Stimulated activated CD8-positive, alpha-beta memory T cell treated with anti-CD3 and anti-CD28 coated beads, Interleukin-2, amount 100 ng/mL, for 48 hours (primary cell): ENCODE data around the gene GAST.

ENCODE experiments used
- DNase-seq, 2 donors: peaks; one replicate each; pipeline ENCODE4 v3.0.0-alpha.2; 2020; ENCODE audit warnings: low read depth in 2 of 2

GAST gene

DNA sequence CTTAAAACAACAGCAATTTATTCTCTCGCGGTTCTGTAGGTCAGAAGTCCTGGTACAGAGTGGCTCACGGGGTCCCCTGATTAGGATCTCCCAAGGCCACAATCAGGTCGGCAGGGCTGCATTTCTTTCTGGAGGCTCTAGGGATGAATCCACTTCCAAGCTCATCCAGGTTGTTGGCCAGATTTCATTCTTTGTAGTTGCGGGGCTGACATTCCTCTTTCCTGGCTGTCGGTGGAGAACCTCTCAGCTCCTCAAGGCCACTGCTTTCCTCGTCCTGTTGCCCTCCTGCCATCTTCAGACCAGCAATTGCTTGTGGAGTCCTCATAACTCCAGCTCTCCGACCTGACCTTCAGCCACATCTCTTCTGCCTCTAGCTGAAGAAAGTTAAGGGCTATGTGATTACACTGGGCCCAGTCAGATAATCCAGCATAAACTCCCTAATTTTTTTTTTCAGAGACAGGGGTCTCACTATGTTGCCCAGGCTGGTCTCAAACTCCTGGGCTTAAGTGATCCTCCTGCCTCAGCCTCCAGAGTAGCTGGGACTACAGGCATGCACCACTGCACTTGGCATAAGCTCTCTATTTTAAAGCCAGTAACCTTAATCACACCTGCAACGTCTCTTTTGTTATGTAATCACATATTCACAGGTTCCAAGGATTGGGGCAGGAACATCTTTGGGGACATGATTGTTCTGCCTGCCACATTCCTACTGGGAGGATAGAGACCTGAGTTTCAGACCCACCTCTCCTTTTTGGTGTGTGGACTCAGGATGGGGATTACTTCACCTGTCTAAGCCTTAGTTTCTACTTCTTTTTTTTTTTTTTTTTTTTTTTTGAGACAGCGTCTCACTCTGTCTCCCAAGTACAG is 4.1 kb upstream of the GAST start:
- DNase-seq: no peak

DNA sequence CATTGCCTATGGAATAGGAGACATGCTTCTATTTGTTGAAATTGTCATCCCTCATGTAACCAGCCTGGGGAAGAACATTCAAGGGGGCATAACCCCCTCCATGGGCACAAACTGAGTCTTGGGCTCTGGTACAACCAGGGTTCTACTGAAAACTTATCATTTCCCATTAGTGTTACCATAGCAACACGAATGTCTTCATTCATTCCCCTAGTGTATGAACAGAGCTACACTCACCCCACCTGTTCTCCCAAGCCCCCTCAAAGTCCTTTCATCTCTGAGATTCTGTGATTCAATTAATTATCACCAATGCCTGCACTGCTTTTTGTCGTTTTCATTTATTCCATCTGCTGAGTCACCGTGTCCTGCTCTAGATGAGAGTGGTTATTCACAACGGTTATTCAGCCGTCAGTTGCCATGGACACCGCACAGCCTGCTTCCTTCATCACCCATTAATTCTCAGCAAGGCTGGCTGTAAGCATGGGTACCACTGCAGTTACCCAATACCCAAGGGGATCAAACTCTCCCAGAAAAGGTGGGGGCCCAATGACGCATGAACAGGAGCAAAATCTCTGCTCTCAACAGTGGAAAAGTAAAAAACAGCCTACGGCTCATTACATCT is 1.6 kb upstream of the GAST start:
- no peak for DNase-seq

DNA sequence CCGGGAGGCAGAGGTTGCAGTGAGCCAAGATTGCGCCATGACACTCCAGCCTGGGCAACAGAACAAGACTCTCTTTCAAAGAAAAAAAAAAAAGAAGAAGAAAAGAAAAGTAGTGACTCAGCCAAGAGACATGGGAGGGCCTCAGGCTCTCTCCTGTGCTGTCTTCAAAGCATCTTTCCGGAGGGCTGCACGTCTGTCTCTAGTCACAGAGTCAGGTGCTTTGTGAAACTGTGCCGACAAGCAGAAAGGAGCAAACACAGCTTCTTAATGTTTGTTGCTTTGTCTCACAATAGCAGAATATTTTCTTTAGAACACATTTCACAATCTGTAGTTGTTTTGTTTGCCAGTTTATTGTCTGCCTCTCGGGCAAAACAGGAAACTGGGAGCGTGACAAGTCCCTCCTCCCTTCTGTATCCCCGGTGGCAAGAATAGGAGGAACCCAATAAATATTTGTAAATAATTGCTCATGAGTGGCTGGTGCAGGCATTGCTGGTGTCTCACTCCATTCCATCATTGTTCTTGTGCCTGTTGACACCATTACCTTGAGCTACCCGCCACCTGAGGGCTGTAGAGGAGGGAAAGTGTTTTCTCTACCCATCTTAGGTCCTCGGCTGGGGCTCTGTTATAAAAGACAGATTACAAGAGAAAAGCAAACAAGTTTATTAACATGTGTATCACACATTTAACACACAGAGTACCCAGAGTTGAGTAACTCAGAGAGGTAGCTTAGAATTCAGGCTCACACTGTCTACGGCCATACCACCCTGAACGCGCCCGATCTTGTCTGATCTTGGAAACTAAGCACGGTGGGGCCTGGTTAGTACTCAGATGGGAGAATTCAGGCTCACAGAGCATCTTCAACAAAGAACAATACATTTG is 5.5 kb downstream of the GAST start:
- DNase-seq: no peak

DNA sequence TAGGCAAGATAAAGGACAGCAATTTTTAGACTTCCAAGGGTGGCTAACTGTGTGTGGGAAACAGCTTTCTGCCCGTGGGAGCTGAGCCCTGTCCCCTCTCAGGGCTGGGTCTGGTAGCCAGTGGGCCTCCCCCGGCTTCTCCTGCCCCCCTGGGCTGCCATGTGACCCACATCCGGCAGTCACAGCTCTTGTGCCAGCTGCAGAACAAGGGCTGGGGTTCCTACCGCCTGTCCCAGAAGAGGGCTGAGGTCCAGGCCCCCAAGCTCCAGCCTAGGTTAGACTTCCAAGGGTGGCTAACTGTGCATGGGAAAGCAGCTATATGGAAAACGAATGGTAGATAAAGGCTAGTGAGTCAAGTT is 6.1 kb downstream of the GAST start:
- DNase-seq: no peak

DNA sequence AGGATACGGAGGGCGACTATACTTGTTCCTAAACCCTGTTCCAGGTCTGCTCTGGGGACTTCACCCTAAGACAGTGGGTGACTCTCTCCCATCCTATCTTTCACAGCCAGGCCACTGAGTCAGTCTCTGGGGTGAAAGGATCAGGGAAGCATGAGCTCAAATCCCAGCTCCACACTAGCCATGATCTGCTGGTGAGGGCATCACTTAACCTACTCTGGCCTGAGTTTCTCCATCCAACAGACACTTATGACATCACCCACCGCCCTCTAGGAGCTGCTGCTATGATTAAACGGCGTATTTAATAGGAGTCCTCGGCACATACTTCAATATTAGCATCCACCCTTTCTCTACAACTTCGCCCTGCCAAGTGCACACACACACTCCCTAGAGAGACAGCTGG is 10.1 kb downstream of the GAST start:
- no peak for DNase-seq

DNA sequence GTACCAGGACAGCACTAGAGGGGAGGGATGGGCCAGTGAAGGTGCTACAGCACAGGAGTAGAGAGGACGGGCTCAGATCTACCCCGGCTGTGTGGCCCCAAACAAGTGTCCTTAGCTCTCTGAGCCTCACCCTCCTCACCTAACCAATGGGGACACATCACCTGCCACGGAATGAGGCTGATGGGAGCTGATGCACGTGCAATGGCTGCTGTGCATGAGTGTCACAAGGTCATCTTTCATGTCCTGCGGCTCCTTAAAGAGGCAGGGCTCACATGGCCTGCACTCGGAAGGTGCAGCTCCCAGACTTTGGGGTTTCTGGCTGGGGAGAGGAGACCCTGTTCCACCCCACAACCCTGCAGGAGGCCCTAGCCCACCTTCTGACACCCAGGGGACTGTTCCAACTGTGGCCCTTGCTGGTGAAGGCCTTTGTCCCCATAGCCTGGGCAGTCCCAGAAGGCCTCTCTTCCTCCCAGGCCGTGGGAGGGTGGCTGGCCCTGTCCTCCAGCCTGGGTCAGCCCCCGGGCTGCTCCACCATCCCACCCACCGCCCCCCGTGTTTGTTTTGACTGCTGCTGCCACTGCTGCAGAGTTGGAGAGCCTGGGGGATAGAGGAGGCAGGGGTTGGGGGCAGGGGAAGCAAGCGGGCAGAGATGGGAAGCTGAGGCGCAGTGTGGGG is 11.8 kb downstream of the GAST start:
- no peak for DNase-seq

DNA sequence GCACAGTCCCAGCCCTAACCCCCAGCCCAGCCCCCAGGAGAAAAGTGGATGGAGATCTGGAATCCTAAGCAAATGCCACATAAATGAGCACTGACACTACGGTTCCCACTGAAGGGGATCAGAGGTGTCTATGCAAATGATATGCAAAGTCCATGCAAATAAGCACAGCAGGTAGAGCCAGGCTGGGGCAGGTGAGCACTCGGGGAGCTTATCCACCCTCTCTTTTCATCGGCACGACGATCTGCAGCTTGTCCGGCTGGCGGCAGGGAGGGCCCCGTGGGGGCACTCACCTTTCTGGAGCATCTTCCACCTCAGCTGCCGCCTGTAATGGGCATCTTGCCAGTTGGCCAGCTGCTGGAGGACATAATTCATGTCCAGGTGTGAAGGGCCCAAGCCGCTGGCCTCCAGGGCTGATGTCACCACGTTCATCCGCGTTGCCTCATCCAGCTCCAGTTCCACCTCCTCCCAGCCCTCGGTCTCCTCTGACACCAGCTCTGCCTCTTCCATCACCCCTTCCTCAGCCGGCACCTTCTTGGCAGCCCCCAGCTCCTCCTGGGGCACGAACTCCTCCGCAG is 12.4 kb downstream of the GAST start:
- DNase-seq: no peak

DNA sequence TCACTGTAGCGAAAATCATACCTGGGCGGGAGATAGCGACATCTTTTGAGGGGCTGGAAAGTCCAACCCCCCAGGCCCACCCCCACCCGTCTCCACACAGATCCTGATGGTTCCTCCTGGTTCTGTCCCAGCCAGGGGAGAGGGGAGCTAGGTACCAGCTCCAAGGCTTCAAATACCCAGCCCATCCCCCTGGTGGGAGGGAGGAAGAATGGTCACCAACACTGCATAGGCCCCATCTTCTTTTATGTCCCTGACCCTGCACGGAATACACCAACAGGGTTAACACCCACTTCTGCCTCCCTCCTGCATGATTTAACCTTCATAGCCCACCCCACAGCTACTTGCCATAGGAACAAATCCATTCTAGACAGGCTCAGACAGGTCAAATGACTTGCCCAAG is 13.0 kb downstream of the GAST start:
- DNase-seq: no peak

DNA sequence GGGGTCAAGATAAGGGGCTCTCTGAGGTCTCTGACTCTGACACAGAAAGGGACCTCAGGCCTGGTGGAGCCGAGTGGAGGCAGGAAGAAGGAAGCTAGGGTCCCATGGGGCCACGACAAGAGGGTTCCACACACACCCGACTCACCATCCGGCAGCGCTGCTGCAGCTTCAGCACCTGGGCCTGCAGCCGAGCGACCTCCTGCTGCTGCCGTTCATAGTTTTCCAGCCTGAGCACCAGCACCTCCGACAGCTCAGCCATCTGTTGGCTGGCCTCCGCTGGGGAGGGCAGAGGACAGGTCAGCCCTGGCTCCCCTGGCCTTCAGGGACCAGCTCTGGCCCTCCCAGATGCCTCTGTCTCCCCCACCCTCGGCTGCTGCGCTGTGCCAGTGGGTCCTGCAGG is 15.9 kb downstream of the GAST start:
- DNase-seq: no peak

DNA sequence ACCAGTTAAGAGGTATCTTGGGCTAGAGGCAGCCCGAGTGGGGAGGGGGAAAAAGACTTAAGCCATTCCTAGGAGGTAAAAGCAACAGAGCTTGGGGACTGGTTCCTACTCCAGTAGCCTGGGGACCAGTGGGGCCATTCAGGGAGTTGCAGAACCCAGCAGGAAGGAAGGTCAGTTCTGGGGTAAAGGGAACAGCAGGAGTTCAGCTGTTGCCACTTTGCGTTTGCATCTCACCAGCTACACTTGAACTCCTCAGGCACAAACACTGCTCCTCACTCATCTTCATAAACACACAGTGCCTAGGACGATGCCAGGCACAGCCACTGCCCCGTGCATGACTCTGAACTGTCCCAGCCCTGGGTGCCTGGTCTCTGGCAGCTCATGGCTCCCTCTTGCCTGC is 18.3 kb downstream of the GAST start:
- no peak for DNase-seq

DNA sequence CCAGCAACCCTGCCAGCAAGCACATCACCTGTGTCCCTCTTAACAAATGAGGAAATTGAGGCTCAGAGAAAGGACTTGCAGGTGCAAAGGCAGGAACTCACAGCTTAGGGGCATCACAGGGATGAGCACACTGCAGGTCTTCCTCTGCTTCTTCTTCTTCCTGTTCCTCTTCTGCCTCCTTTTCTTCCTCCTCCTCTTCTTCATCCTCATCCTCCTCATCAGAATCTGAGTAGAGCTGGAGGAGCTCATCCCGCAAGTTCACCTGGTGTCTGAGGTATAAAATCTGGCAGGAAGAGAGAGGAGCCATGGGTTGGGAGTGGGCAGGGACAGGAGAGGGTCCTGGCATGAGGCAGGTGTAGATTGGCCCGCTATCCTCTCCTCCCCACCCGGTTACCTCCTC is 19.7 kb downstream of the GAST start:
- DNase-seq: no peak

DNA sequence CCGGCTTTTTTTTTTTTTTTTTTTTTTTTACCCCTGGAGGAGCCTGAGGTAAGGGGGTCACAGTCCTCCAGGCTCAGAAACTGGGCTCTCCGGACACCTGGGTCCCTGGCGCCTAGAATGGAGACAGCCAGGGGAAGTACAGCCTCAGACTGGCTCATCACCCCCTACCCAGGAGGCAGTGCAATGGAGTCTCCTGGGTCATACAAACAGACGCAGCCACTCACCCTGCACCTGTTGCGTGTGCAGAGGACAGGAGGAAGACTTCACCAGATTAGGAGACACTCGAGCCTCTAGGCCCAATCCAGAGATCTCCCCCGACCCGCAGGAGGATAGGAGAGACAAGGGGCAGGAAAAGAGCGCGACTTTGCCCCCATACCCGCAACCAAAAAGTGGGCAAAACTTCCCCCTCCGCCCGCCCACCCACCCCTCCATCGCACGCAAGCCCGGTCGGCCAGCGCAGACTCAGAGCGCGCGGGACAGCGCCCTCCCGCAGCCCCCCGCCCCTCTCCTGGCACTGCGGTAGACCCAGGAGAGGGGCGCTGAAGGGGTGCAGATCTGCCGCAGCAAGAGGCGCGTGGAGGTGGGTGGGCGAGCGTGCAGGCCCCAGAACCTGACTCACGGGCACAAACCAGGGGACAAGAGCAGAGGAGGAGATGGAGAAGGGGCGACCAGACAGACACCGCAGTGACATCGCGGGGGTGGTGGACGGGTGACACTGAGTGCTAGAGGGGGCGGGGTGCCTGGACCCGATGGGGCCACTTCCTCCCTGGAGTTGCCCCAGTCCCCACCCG is 21.4 kb downstream of the GAST start:
- no peak for DNase-seq

DNA sequence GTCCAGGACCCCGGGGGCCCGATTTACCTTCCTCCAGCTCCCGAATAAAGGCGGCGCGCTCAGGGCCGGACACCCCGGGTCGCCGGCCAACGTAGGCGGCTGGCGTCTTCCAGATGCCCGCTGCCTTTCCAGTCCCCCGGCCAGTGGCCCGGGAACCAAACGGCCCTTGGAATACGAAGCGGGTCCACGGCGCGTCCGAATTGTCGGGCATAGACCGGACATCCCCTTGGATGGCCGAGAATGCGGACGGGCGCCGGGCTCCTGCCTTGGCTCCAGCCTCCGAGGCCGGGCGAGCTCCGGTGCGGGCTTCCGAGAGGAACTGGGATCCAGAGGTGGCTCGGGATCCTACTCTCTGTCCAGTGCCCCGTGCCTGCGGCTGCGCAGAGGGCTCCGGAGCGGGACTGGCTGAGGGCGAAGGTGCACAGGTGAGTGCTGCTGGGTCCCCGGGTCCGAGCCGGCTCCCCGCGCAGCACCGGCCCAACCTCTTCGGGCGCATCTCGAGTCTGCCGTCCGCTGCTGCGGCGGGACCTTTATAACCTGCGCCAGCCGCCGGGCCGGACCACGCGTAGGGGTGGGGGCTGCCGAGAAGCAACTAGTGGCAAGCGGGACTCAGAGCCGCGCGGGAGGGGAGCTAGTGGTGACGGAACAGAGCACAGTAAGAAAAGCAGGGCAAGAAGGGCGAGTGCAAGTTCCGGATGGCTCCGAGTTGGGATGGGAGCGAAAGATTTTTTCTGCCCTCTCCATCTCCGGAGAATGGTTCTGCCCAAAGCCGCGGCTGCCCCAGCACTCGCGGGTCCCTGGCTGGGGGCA is 22.2 kb downstream of the GAST start, which contains the start of gene HAP1:
TSS of gene HAP1 (minus strand) at position 505 of the 810 bp plus-strand sequence. CDS start at position 496, 9 bp downstream.
- DNase-seq: no peak

DNA sequence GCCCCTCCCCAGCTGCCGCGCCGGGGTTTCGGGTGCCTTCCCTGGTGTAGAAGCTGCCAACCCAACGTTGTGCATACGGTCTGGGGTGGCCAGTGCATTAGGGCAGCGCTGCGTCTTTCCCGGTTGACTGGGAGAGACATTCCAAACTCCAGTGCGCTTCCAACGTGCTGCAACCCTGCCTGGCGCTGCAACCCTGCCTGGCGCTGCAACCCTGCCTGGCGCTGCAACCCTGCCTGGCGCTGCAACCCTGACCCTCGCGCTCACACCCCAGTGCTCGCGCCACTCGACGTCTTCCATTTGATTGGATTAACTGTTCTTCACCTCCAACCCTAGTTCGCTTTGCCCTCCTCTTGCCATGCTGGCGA is 22.8 kb downstream of the GAST start:
- no peak for DNase-seq

DNA sequence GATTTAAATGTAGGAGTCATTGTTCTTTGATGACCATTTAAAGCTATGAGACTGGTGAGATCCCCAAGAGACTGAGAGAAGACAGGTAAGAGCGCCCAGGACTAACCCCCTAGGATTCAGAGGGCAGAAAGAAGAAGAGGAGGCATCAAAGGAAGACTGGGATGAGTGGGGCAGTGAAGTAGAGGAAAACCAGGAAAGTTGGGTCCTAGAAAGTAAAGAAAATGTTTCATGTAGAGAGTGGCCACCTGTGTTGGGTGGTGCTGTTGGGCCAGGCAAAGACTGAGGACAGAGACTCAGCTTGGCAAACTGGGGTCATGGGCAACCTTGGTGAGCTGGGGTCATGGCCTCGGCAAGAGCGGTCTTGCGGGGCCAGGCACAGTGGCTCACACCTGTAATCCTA is 23.6 kb downstream of the GAST start:
- no peak for DNase-seq

DNA sequence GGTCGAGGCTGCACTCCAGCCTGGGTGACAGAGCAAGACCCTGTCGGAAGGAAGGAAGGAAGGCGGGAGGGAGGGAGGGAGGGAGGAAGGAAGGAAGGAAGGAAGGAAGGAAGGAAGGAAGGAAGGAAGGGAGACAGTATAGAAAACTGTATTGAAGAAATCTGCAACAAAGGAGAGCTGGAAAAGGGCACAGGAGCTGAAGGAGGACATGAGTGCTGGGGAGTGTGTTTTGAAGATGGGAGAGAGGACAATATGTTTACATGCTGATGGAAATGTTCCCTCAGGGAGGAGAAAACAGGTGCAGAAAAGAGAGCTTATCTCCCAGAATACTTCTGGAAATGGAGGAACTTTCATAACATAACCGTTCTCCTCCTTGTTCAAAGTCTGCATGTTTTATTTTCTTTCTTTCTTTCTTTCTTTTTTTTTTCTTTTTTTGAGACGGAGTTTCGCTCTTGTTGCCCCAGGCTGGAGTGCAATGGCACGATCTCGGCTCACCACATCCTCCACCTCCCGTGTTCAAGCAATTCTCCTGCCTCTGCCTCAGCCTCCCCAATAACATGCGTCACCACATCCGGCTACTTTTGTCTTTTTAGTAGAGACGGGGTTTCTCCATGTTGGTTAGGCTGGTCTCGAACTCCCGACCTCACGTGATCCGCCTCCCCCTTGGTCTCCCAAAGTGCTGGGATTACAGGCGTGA is 25.0 kb downstream of the GAST start:
- no peak for DNase-seq

DNA sequence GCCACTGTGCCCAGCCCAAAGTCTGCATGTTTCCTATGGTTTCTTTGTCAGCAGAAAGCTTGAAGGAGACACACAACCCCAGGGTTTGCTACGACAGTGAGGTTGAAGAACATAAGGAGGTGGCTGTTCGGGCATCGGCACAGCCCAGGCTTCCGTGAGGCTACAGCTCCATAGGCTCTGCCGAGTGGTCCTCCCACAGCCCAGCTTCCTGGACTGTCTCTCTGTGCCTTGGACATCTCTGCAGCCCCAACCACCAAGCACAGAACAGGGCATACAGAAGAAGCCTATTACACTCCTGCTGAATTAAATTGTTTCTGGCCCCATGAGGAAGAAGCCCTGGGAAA is 25.5 kb downstream of the GAST start:
- no peak for DNase-seq

DNA sequence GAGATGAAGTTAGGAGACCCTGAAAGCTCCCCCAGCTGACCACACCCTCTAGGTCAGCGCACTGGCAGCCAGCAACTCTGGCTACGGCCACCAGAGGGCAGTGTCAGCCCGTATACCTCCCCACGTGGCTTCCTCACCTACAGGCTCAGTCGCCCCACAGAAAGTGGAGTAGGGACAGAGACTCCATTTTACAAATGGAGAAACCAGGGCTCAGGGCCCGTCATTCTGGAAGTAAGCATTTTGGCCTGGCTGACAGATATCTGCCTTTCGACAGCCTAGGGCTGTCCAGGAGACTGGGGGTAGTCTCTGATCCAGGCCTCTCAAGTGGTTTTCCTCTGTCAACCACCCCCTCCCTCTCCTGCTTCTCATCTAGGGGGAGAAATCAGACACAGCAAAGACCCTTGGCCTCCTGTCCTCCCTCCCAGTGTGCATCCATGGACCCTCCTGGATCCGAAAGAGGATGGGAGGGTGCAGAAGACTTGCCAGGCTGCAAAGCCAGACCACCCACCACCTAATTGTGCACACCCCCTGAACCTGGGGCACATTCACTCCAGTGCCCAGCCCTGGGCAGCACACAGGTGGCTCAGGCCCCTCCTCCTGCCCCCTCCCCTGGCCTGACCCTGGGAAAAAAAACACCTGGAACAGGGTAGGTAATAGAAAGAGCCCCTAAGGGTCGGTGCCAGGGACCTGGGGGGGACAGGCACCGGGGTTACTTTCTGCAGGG is 26.1 kb downstream of the GAST start:
- DNase-seq: peak; percentile 62 to 75

DNA sequence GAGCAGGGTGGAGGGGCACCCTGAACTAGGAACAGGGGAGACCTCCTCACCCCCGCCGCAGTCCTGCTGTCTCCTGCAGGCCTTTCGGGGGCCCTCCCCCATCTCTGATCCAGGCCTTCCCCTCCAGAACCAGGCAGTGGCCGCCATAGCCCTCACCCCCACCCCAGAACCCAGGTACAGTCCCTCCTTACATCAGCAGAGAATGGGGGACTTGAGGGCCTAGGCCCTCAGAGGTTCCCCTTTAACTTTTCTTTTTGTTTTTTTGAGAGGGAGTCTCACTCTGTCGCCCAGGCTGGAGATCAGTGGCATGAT is 26.6 kb downstream of the GAST start:
- no peak for DNase-seq
